Ramos (cell line): Measurements from ENCODE around the gene CCDC91.
"Not testable (repeated sequence)": the region's sequence is repeated elsewhere in the genome, so short reads cannot be mapped to it uniquely, and the experiment has no call there.

Experiments used
- in situ Hi-C: fragments of 300-500 bp; cut with MboI; formaldehyde crosslinking; loops from one replicate; pipeline ENCODE4 v1.14.3; 2022; ENCODE audit warnings: low sequenced_read_pairs; ENCODE audit not compliant: unreplicated experiment

Gene CCDC91

DNA sequence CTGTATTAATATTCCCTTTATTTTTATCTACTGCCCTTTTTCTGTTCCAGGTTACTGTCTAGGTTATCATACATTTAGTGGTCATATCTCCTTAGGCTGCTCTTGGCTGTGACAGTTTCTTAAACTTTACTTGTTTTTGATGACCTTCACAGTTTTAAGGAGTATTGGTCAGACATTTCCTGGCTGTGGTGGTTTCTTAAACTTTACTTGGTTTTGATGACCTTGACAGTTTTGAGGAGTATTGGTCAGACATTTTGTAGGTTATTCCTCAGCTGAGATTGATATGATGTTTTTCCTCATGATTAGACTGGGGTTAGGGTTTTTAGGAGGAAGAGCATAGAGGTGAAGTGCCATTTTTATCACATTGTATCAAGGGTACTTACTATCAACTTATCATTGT, 36.4 kb downstream of the CCDC91 start:
- in situ Hi-C loops = no loop called here

DNA sequence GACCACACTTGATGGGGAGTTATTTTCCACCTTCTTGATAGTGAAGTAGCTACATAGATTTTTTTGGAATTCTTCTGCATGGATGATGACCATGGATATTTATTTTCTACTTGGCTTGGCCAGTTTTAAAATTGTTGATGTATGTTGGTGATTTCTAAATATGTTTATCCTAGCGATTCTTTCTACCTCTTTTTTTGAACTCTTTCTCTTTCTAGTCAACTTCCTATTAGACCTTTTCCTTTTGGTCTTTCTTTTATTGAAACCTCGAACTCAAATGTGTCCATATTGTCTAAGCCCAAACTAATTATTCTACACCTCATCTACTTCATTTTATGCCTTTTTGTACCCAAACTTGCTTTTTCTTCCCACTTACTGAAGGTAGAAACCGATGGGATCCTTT, 37.0 kb downstream of the CCDC91 start:
- in situ Hi-C loops = no loop called here

DNA sequence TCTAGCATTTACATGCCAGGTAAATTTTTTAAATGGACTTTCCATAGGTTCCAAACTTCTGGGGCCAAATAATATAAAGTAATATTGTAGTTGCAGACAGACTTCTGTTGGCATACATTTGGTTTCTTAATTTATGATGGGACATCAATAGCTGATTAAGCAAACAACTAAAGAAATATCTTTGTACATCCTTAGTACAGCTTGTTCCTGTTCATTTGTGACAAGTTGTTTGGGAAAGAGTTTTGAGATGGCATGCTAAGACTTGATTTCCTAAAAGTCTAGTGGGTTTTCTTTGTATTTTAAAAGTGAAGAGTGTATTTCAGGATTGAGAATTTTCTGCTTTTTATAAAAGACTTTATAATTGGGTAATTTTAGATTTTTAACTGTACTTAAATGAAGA, 41.0 kb downstream of the CCDC91 start:
- in situ Hi-C loops = no loop called here

DNA sequence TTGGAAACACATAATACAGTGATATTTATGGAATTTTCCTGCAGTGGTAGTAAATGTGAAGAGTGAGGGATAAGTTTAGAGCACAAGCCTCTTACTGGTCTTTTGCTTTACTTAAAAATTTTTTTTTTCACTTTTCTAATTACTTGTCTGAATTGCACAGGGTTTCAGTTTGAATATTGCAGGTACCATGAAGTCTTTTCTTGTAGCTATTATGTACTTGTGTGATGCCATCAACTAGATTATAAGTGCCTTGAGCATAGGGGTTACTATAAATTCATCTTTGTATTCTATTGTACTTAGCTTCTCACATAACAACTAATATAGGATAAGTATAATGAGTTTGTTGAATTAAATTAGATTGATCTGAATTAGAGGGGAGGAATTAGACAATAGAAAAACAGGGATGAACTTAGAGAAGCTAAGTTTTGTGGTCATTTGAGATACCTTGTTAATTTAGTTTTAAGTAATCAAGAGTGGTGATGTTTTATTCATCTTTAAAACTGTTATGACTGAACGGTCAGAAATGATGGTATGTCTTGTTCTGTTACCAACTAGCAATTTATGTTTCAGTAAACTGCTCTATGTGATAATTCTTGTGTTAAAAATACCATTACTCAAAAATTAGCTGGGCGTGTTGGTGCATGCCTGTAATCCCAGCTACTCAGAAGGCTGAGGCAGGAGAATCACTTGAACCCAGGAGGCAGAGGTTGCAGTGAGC, 42.1 kb downstream of the CCDC91 start:
- in situ Hi-C loops = no loop called here

DNA sequence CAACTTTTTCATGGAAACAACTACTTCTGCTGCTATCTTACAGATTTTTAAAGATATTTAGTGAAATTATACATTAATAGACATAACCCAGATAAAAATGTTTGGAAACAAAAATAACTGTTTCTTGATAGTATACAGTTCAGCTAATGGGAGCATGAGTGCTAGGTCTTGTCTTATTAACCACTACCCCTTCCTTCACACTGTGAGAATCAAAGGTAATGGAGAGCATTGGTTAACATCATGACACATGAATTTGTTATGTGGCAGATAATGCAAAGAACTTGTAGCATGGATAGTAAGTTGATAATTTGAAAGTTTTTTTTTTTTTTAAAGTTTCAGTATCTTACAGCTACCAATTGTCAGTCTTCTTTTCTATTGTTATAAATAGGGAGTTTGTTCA, 44.2 kb downstream of the CCDC91 start:
- in situ Hi-C loops = no loop called here

DNA sequence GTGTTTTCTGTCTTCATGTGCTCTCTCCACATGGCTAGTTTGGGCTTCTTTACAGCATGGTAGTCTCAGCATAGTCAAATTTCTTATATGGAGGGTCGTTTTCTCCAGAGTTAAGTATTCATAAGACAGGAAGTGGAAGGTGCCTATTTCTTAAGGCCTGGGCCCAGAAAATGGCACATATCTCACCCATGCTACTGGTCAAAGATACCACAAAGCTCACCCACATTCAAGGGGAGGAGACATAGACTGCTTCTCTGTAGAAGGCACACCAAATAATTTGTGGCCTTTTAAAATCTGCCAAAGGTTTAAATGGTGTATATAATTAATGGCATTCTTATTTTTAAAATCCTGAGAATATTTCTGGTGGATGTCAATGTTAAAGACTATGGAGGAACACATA, 44.8 kb downstream of the CCDC91 start:
- in situ Hi-C loops = no loop called here

DNA sequence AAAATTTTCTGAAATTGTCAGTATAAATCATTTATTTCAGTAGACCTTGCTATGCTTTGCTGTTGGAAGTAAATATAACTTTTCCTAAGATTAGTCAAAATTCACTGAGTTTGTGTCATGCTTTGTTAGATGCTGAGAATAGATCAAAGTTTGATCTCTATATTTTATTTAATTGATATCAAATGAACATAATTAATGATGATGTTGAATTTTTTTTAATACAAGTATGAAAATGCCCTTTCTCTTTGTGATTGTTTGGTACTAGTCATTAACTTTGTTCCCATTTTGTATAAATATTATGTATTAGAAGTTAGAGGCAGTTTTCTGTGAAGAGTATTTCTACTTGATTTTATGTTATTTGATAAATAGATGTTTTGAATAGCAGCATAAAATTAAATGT, 45.7 kb downstream of the CCDC91 start:
- in situ Hi-C loops = no loop called here

DNA sequence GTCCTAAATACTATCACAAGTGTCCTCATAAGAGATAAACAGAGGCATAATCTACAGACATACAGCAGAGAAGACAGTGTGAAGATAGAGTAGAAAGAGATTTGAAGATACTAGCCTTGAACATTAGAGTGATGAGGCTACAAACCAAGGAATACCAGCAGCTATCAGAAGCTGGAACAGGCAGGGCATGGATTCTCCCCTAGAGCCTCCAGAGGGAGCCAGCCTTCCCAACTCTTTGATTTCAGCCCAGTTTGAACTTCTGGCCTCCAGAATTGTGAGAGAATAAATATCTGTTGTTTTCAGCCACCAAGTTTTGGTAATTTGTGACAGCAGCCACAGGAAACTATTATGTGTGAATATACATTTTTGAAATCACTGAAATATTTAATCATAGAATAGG, 47.2 kb downstream of the CCDC91 start:
- in situ Hi-C loops = no loop called here

DNA sequence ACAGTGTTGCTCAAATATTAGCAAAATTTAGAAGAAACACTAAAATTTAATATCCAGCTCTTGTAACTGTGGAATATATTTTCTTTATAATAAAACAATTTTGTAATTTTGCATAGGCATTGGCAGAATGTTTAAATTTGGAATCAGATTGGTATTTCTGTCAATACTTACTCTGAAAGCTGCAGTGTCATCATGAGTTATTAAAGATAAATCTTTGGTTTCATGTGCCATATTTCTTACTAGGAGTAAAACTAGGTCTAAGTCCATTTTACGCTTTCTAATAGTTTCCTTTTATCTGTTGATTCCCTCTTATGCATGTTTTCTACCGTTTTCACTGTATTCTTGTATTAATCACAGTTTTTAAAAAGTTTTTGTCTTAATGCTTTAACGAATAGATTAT, 49.7 kb downstream of the CCDC91 start:
- in situ Hi-C loops = no loop called here

DNA sequence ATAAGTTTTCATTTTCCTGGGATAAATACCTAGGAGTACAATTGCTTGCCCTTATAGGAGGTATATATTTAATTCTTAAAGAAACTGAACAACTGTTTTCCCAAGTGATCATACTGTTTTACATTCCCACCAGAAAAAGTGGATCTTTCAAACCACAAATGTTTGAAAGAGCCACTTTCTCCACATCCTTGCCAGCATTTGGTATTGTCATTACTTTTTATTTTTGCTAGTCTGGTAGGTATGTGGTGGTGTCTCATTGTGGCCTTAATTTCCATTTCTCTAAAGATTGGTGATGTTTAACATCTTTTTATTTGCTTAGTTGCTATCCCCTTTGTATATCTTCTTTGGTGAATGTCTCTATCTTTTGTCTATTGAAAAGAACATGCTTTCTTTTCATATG, 50.6 kb downstream of the CCDC91 start:
- in situ Hi-C loops = no loop called here

DNA sequence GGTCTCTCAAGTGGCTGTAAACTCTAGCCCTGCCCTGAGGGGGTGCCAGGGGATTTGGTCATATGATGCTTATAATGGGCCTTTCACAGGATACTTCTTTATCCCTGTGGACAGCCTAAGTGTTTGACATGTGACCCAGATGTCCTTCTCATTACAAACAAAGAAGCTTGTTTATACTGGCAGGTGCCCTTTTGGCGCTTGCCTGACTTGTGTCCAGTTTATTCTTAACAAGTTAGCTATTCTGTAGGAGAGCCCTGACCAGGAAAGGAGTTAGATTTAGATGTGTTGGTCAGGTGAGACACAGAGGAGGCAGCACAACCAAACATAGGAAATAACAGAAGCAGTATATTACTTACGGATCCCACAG, 51.9 kb downstream of the CCDC91 start:
- in situ Hi-C loops = no loop called here

DNA sequence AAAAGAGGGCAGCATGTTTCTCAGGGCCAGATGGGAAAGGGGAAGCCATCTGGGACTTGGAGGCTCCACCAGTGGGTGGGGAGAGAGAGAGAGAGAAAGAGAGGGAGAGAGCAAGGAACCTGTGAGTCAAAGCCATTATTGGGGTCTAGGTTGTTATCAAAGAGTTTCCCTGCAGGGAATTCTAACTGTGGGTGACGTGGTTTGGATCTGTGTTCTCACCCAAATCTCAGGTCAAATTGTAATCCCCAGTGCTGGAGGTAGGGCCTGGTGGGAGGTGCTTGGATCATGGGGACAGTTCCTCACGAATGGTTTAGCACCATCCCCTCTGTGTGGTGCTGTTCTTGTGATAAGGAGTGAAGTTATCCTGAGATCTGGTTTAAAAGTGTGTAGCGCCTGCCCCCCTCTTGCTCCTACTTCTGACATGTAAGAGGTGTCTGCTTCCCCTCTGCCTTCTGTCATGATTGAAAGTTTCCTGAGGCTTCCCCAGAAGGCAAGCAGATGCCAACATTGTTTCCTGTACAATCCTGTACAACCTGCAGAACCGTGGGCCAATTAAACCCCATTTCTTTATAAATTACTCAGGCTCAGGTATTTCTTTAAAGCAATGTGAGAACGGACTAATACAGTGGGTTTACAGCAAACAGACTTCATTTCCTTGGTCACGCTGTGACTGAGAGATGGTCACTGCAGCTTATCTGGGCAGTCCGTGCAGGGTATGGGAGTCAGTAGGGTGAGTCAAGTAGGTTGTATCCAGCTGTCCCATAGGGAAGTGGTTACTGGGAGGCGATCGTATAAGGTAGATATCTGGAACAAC, 52.4 kb downstream of the CCDC91 start:
- in situ Hi-C loops = no loop called here

DNA sequence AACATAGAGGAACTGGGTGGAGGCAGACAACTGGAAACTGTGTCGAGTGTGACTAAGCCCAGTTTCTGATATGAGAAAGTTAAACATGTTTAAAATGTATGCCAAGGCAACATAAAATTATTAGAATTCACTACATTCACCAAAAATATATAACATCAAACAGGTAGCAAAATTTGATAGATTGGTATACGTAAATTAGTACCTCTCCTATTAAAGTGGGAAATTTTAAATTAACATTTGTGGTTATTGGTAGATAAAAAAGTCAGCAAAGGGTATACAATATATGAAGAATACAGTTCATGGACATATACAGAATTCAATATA, 53.0 kb downstream of the CCDC91 start:
- in situ Hi-C loops = no loop called here

DNA sequence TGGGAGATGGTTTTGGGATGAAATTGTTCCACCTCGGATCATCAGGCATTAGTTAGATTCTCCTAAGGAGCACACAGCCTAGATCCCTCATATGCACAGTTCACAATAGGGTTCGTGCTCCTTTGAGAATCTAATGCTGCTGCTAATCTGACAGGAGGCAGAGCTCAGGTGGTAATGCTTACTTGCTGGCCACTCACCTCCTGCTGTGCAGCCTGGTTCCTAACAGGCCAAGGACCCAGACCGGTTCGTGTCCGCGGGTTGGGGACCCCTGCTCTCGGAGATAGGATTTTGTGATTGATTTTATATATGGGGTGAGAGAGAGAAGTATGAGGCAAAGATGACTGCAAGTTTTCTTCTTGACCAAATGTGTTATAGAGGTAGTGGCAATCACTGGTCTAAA, 57.5 kb downstream of the CCDC91 start:
- in situ Hi-C loops = no loop called here

DNA sequence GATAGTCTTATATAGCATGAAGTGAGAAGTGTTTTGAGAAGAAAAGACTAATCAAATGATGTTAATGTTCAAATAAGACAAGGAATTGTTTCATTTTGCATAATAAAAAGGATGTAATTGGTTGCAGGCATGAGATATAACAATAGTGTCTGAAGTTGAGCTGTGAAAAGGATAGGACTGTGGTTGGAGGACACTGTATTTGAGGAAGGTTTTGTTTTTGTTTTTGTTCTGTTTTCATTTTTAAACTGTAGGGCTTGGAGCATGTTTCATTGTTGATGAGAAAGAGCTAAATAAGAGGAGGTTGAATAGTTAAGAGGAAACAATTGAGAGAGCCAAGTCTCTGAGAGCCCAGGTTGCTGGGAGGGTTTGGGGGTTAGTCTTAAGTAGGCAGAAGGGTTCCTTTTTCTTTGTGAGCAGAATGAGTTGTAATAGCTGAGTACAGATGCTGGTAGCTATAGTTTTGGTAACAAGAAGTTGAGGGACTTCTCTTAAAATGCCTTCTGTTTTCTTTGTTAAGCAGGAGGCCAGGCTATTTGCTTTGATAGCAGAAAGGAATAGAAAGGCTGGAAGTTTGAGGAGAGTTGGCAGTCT, 58.4 kb downstream of the CCDC91 start:
- in situ Hi-C loops = no loop called here

DNA sequence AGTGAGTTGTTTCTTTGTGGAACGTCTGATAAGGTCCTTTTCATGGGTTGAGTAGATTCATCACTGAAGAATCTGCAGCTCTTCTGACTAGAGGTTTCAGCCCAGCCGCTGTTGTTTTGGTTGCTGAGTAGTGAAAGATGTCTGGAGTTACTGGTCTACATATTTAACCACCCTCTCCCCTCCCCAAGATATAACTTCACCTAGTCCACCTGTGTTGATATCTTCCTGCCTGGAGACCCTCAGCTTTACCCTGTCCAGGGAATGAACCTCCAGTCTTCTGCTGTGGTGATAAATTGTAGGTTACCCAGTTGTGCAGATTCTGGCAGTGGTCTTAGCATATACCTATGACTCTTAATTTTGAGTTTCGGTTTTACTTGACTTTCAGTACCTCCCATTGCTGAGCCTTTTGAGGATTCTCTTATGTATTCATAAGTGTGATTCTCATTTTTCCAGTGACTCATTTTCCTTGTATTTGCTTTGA, 62.9 kb downstream of the CCDC91 start:
- in situ Hi-C loops = no loop called here

DNA sequence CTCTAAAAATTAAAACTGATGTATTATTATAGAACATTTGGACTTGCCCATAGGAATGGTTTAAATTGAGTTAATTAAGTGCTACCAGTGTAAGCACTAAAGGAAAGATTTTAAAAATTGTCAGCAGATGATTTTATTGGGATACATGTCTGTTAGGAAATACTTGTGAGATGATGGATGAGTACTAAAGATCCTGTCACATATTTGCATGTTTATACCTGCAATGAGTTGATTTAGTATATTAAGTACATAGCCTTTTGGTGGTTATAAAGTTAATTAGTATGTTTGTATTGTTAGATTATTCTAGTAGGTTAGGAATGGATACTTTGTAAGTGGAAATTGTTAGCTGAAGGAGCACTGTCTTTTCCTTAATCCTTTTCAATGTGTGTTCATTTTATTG, 67.2 kb downstream of the CCDC91 start:
- in situ Hi-C loops = no loop called here

DNA sequence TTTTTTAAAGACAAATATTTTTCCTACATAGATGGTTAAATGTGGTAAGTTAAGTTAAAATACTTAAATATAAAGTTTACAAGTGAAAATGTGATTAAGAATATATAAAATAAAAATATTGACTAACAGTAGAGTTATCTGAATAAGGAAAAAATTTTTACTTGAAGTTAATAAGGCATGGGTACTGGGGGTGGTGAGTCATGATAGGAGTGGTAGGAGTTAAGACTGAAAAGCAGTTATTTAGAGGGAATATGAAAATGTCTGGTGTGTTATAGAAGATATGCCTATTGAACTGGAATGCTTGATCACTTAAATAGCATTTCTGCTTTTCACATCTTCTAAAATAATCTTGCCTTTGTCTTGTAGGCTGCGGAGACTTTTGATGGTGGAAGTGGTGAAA, 68.7 kb downstream of the CCDC91 start:
- in situ Hi-C loops = no loop called here

DNA sequence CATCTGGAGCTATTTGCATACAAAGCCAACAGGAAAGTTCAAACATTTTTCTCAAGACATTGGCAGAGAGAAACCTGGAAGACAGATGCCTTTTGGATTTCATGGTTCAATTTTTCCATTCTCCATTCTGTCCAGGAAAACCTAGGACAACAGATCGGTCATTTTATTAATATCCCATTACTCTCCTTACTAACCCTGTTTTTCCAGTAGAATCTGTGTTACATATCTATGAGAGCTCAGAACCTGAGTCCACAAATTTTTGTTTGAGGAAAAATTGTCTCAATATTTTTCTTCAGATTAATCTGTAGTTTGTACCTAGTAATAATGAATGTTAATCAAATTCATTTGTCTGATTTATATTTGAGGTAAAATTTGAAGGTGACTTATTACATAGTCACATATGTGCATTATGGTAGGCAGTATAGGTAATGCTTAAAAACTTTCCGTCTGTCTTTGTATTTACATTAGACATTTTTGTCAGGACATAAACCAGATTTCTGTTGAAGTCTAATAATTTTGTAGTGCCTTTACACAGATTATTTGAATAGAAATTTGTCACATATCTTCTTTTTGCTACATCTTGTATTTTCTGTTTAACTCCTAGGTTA, 75.3 kb downstream of the CCDC91 start:
- in situ Hi-C loops = no loop called here

DNA sequence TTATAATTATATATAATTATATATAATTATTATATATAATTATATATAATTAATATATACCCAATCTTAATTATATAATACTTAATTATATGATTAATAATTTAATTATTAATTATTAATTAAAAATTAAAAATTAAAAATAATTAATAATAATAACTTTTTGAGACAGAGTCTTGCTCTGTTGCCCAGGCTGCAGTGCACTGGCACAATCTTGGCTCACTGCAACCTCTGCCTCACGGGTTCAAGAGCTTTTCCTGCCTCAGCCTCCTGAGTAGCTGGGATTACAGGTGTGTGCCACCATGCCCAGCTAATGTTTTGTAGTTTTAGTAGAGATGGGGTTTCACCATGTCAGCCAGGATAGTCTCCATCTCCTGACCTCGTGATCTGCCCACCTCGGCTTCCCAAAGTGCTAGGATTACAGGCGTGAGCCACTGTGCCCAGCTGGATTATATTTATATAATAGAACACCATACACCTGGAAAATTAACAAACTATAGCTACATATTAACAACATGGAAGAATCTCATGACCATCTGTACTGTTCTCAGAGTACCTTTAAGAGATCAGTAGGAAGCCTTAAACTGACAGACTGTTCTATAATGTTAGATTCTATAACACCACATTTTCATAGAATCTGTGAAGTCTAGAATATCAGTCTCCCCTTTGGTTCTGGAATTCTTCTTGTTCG, 77.8 kb downstream of the CCDC91 start:
- in situ Hi-C loops = not testable (repeated sequence)
